AG04450 (cell line): Measurements from ENCODE around the gene RAPH1. TPM values are rescaled to one million over a fixed set of nuclear protein-coding genes. Genes with fewer than 3 reads are reported as not detected.
"Not testable (repeated sequence)": the region's sequence is repeated elsewhere in the genome, so short reads cannot be mapped to it uniquely, and the experiment has no call there.

ENCODE experiments used
- CTCF ChIA-PET: fragments of 300-600, 350-600 bp; formaldehyde crosslinking; extraction: SDS; loops from one replicate; lab custom pipeline; 2022; ENCODE audit warnings: antibody characterized with exemption, inconsistent platforms; lab: Charles Lee
- POLR2A ChIA-PET: fragments of 350-600 bp; formaldehyde crosslinking; extraction: SDS; loops from one replicate; lab custom pipeline; 2021; ENCODE audit warnings: antibody characterized with exemption, inconsistent platforms; lab: Yijun Ruan, JAX
- DNase-seq: peaks from one replicate; pipeline ENCODE4 v3.0.0-alpha.2; 2011; ENCODE audit warnings: low read depth, low spot score
- H3K27ac ChIP-seq: one replicate; pipeline ENCODE4 v1.5.1; 2012; ENCODE audit warnings: low read depth, low read length, control low read depth
- H3K27me3 ChIP-seq: one replicate; pipeline ENCODE4 v1.6.0; 2012; ENCODE audit warnings: low read length; ENCODE audit not compliant: control insufficient read depth, insufficient read depth
- H3K4me3 ChIP-seq: 2 replicates; pipeline ENCODE4 v1.5.1; 2011; ENCODE audit warnings: mild to moderate bottlenecking, low read depth, low read length, control low read depth
- H3K9me3 ChIP-seq: 2 replicates; pipeline ENCODE4 v1.5.1; 2012; ENCODE audit warnings: low read length; ENCODE audit not compliant: control insufficient read depth, insufficient read depth
- polyA plus RNA-seq: library from polyadenylated mRNA; depleted of rRNA; stranded (reverse); fragments of >200 nt; gene quantifications from 2 replicates; pipeline ENCODE4 v1.2.3, GENCODE V29; 2011
- TF ChIP-seq, protein P1 (sequence below): IDR thresholded peaks from 2 replicates; pipeline ENCODE4 v1.5.1; 2011; ENCODE audit warnings: low read depth, low read length, control low read depth, inconsistent platforms

RAPH1 gene
- polyA plus RNA-seq, 1 experiment: 6.0 TPM

DNA sequence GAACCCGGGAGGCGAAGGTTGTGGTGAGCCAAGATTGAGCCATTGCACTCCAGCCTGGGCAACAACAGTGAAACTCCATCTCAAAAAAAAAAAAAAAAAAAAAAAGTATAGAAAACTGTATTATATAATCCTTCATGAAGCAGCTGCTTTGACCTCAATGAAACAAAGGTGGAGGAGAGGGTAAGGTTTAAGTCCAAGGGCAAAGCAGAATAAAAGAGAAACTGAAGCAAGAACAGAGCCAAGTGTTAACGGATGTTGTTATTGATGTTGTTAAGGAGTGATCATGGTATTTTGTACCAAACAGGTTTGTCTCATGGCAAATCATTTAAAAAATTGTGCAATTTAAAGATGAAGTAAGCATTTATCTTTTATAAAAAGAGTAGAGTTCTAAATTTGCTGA lies 7.4 kb downstream of the RAPH1 start:
- Histone ChIP-seq H3K9me3 (no peaks in the 10 kb centered on the region), H3K27me3 (no peaks in the 10 kb centered on the region), H3K27ac (no peak overlapping the region), H3K4me3 (no peak overlapping the region)
- TF ChIP-seq, protein P1, sequence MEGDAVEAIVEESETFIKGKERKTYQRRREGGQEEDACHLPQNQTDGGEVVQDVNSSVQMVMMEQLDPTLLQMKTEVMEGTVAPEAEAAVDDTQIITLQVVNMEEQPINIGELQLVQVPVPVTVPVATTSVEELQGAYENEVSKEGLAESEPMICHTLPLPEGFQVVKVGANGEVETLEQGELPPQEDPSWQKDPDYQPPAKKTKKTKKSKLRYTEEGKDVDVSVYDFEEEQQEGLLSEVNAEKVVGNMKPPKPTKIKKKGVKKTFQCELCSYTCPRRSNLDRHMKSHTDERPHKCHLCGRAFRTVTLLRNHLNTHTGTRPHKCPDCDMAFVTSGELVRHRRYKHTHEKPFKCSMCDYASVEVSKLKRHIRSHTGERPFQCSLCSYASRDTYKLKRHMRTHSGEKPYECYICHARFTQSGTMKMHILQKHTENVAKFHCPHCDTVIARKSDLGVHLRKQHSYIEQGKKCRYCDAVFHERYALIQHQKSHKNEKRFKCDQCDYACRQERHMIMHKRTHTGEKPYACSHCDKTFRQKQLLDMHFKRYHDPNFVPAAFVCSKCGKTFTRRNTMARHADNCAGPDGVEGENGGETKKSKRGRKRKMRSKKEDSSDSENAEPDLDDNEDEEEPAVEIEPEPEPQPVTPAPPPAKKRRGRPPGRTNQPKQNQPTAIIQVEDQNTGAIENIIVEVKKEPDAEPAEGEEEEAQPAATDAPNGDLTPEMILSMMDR: no peak
- CTCF ChIA-PET: interaction anchor here (1.2 kb wide), 1 partner anchor 287 kb away, joined by 3 read pairs; no protein-coding TSS in a partner anchor
- POLR2A ChIA-PET: no interaction called here
- no peak for DNase-seq

GRCh38 chr2:203513268-203513667 lies 21.8 kb downstream of the RAPH1 start:
- DNase-seq, POLR2A ChIA-PET, H3K4me3 ChIP-seq, H3K9me3 ChIP-seq, H3K27me3 ChIP-seq, H3K27ac ChIP-seq: not testable (repeated sequence)
- CTCF ChIA-PET: interaction anchor here (0.6 kb wide), 2 partner anchors 125 to 314 kb away, joined by 3 to 4 read pairs; no protein-coding TSS in a partner anchor

GRCh38 chr2:203510941-203511305 lies 24.2 kb downstream of the RAPH1 start:
- no peak for DNase-seq
- ChIA-PET POLR2A (no interaction called here), CTCF (interaction anchor here (1.3 kb wide), 1 partner anchor 304 kb away, joined by 4 read pairs; no protein-coding TSS in a partner anchor)
- Histone ChIP-seq H3K27me3 (no peaks in the 10 kb centered on the region), H3K4me3 (no peak overlapping the region), H3K27ac (no peak overlapping the region), H3K9me3 (no peaks in the 10 kb centered on the region)
- TF ChIP-seq, protein P1: no peak

- Histone ChIP-seq H3K9me3 (no peaks in the 10 kb centered on the region; the same call in 1 of the 2 replicates), H3K27ac (no peak overlapping the region), H3K27me3 (no peaks in the 10 kb centered on the region), H3K4me3 (no peak overlapping the region)
- DNase-seq: no peak
- TF ChIP-seq, protein P1: no peak
- POLR2A ChIA-PET: no interaction called here
- CTCF ChIA-PET: interaction anchor here (1.3 kb wide), 1 partner anchor 305 kb away, joined by 4 read pairs; no protein-coding TSS in a partner anchor
Measured at GRCh38 chr2:203510256-203510940, 24.7 kb downstream of the RAPH1 start.

GRCh38 chr2:203503460-203503859 lies 31.6 kb downstream of the RAPH1 start:
- H3K9me3 ChIP-seq, H3K27ac ChIP-seq, DNase-seq, H3K4me3 ChIP-seq, CTCF ChIA-PET, POLR2A ChIA-PET, H3K27me3 ChIP-seq: not testable (repeated sequence)

DNA sequence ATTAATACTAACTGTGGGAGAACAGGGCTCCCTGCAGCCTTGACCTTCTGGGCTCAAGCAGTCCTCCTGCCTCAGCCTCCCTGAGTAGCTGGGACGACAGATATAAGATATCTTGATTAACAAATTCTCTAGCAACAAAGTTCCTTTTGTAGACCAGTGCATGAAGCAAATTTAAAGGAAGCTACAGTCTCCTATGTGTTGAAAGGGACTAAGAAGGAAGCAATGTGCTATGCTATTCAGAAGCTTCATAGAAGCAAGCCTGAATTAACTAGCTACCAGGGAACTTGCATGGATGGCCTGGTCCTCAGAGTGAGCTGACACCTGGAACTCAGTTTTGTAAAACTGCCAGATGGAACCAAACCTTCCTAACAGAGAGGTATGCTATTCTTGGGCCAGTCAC lies 33.2 kb downstream of the RAPH1 start:
- ChIA-PET POLR2A (interaction anchor here (0.6 kb wide), 1 partner anchor 34 kb away, joined by 3 read pairs; no protein-coding TSS in a partner anchor), CTCF (interaction anchor here (0.6 to 1.2 kb wide), 4 partner anchors 16 to 314 kb away, joined by 4 to 7 read pairs (median 5); no protein-coding TSS in a partner anchor)

More for the DNA sequence above, 33.2 kb downstream of the RAPH1 start:
- TF ChIP-seq, protein P1: no peak
- DNase-seq: no peak
- Histone ChIP-seq H3K27me3 (no peaks in the 10 kb centered on the region), H3K9me3 (no peaks in the 10 kb centered on the region; the same call in 1 of the 2 replicates), H3K4me3 (no peak overlapping the region), H3K27ac (no peak overlapping the region)
